Activated CD4-positive, alpha-beta T cell treated with anti-CD3 and anti-CD28 coated beads, Interleukin-2, amount 50 U/mL, for 48 hours (primary cell): ENCODE measurements around the gene LEPROT.
"Not testable (repeated sequence)": the region's sequence is repeated elsewhere in the genome, so short reads cannot be mapped to it uniquely, and the experiment has no call there.

Experiments
- DNase-seq, 2 experiments: peaks; one replicate each; pipeline ENCODE4 v3.0.0-alpha.2; 2020

LEPROT gene

DNA sequence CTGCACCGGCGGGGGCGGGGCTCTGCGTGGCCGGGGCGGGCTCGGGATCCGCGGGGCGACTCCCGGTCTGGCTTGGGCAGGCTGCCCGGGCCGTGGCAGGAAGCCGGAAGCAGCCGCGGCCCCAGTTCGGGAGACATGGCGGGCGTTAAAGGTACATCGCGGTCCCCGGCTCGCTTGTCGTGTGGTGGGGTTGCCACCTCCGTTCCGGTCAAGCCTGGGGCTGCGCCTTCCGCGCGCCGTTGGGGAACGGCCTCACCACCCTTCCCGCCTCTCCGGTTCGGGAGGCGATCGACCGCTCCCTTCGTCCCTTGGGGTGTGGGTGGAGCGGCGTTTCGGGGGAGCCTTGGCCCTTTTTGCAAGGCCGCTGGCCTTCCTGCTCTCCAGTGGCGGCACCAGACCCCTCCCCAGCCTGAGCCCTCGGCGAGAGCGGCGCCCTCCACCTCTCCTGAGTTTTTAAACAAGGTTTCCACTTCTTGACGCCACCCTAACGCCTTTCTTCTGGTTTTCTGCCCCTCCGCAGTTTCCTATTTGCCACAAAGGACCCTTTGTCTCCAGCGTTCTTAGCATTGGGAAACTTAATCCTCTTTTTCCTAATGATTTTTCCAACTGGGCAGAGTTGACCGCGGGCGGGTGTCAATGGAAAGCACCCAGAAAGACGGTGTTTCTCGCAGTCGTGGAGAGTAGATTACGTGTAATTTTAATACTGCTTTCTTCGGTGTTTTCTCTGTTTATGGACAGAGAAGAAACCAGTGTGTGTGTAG is at the start of gene LEPROT, which contains the start of gene LEPR:
TSS of gene LEPROT (plus strand) at position 79 of the 761 bp plus-strand sequence. CDS start at position 136, 57 bp downstream.
TSS of gene LEPR (plus strand) at position 79 of the 761 bp plus-strand sequence. CDS start 144,898 bp downstream, outside the sequence.
- no peak for DNase-seq

GRCh38 chr1:65371544-65371943 is 48.9 kb upstream of the LEPROT start:
- no peak for DNase-seq

- DNase-seq: no peak
Measured at GRCh38 chr1:65372557-65372956, 47.9 kb upstream of the LEPROT start.

DNA sequence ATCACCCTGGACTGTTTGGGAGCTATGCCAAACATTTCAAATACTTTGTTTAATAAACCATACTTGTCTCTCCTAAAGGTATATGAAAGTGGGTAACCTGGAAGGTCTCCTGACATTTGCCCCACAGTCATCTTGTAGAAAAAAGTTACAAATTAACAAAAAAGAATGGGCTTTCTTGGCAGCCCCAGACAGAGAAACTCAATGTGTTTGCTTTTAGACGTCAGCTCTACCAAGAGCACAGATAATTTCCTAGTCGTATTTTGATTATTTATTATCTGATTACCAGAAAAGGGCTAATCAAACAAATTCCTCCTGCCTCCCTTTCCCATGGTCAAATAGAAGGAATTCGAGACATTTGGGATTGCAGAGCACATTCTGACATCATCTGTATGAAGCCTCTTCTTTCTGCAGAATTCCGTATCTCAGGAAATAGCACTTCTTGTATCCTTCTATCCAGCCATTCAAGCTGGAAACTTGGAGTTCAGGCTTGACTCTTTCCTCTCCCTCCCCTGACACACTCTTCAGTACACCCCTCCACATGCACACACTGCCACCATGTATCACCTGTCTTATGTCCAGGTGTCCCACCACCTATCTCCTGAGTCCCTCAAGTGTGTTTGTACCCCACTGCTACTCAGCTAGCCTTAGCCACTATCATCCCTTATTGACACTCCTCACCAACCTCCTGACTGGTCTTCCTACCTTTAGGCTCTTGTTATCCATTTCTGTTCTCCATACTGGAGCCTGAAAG is 42.8 kb upstream of the LEPROT start:
- no peak for DNase-seq

- DNase-seq: no peak
Measured at GRCh38 chr1:65378247-65378946, 42.1 kb upstream of the LEPROT start.

DNA sequence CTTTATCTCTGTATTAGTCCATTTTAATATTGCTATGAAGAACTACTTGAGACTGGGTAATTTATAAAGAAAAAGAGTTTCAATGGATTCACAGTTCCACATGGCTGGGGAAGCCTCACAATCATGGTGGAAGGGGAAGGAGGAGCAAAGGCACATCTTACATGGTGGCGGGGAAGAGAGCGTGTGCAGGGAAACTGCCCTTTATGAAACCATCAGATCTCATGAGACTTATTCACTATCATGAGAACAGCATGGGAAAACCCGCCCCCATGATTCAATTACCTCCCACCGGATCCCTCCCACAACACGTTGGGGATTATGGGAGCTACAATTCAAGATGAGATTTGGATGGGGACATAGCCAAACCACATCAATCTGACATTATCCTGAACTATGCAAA is 36.0 kb upstream of the LEPROT start:
- not testable (repeated sequence) for DNase-seq

GRCh38 chr1:65386439-65386838 is 34.0 kb upstream of the LEPROT start:
- no peak for DNase-seq

GRCh38 chr1:65387821-65388220 is 32.6 kb upstream of the LEPROT start:
- no peak for DNase-seq

- DNase-seq: no peak
Measured at GRCh38 chr1:65388908-65389695, 31.4 kb upstream of the LEPROT start.

- DNase-seq: no peak
Measured at GRCh38 chr1:65392497-65392896, 28.0 kb upstream of the LEPROT start.

GRCh38 chr1:65393347-65393746 is 27.1 kb upstream of the LEPROT start:
- peak; percentile 17 to 21 for DNase-seq

- DNase-seq: no peak
Measured at GRCh38 chr1:65393928-65394327, 26.5 kb upstream of the LEPROT start.

- peak; percentile 1 to 6 for DNase-seq
Measured at GRCh38 chr1:65395887-65396612, 24.4 kb upstream of the LEPROT start.

- no peak for DNase-seq
Measured at GRCh38 chr1:65398083-65398482, 22.4 kb upstream of the LEPROT start.

DNA sequence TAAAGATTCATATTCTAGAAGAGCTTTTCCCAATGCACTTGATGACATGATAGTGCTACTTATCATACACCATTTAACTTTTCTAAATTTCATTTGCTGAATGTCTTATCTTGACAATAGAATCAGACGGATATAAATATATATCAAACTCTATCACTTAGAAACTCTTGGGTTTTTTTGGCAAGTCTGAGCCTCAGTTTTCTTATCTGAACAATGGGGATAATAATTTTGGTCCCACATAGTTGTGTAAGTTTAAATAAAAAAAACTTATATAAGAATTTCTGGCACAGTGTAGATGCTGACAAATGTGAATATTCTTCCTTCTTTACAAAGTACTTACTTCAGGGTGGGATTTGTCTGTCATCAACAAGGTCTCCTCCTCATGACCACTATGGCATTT is 21.5 kb upstream of the LEPROT start:
- DNase-seq: no peak

DNA sequence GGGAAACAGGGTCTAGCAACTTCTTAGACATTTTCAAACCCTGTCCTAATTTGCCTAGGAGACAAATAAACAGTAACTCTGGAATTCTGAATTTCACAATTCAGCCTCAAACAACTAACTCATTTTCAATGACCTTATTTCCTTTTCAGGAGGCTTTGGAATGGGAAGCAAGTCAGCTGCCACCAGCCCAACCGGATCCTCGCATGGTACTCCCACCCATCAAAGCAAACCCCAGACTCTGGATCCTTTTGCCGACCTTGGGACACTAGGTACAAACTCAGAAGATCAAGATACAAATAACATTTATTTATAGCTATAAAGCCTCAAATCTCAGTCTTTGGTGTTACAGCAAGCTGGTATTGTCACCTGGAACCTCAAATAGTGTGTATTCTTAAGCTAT is 18.9 kb upstream of the LEPROT start:
- no peak for DNase-seq

DNA sequence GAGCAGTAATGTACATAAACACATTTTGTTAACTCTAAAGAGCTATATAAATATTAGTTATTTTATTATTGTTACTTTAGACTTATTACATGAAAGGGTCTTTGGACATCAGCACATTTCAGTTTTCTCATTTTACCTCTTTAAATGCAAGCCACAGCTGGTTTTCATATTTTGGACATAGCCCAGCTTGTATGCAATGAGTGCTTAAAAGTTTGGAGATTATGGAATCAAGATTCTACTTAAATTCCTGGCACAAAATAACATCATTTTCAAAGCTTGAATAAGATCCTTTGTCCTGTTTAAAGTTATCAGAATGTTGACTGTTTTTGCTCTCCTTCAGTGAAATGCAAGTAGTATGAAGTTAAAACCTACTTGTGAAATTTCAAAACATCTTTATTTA is 15.5 kb upstream of the LEPROT start:
- no peak for DNase-seq

- DNase-seq: no peak
Measured at GRCh38 chr1:65407877-65408276, 12.6 kb upstream of the LEPROT start.

- no peak for DNase-seq
Measured at GRCh38 chr1:65409314-65409713, 11.2 kb upstream of the LEPROT start.

DNA sequence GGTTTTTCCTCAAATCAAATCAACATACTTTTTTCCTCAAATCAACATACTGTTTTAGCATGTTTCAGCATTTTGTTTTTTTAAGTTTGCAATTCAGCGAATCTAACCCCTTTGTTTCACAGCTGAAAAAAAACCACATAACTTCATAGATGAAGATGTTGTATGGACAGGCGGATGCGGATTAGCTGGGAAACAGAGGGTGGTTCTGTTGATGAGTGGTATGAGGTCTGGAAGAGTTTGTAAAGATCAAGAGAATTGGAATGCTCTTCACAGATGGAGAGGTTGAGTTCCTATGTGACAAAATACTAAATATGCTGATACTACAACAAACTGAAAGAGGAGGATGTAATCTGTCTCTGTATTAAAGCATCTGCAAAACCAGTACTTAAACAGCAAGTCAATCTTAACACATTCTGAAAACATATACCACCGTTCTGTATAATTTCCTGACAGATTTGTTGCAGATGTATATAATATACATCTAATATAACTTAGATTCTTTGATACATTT is 10.6 kb upstream of the LEPROT start:
- no peak for DNase-seq

DNA sequence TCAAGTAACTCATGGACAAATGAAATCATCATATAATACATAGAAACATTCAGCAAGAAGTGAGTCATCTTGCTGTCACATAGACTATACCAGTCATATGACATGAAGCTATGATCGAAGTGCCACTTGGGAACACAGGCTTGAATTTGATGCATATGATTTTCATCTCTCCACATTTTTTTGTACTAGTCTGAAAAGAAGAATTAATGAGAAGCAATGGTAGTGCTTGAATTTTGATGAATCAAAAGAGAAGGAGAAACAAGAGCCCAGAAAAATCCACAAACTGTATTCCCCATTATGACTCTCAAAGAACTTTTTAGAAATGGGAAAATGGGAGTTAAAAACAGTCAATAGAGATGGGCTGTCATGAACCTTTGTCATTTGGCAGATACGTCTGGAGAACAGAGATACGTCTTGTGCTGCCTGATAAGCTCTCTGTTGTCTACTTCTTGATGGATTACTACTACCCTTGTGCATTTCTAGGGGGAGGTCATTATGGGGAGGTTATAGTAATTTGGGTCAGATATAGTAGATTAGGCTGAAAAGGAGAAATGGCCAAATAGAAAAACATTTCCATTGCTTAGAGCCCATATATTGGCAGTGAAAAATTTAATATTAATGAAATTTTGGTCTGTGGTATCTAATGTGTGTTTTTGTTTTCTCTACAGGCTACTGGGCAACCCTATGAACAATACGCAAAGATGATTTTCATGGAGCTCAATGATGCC is 8.0 kb upstream of the LEPROT start:
- DNase-seq: no peak
